Measurements from ENCODE around the gene TERF2IP. TPM values are rescaled to one million over a fixed set of nuclear protein-coding genes. Genes with fewer than 3 reads are reported as not detected.

TERF2IP gene
- total and polyA plus RNA-seq, 9 of the 15 experiments (the other 6 are each of a cell fraction or from before 2014, with no cell fraction given): 14.5 to 64.2 (median 47.0) TPM

- TF ChIP-seq MYNN (IDR thresholded peaks at IDR 0.05) (0 out of 2 replicates have a peak, but pooled peaks have one; percentile 15), MYNN (CRISPR knock-in tag; IDR thresholded peaks at IDR 0.05) (no peak), ZNF518B (CRISPR knock-in tag; IDR thresholded peaks at IDR 0.05) (no peak), SFPQ (IDR thresholded peaks at IDR 0.05; ENCODE audit: low read depth, low read length) (no peak), SNIP1 (IDR thresholded peaks at IDR 0.05; ENCODE audit: low read depth) (0 out of 2 replicates have a peak, but pooled peaks have one; percentile 17), SMC3 (conservative IDR thresholded peaks at IDR 0.05; ENCODE audit: insufficient read depth, low read depth, low read length) (peak; percentile 64), SRSF3 (IDR thresholded peaks at IDR 0.05; ENCODE audit: insufficient read depth, low read length) (no peak), COPS2 (conservative IDR thresholded peaks at IDR 0.05) (no peak), UBTF (IDR thresholded peaks at IDR 0.05; ENCODE audit: borderline replicate concordance in 1 of 2, low read depth in 2 of 2, low read length in 2 of 2) (no peak), U2AF2 (optimal IDR thresholded peaks at IDR 0.05; ENCODE audit: low read depth, low read length) (no peak), CREB5 (CRISPR knock-in tag; IDR thresholded peaks at IDR 0.05) (no peak), ZNF780A (CRISPR knock-in tag; IDR thresholded peaks at IDR 0.05) (no peak), ZNF583 (CRISPR knock-in tag; IDR thresholded peaks at IDR 0.05) (no peak), ZNF282 (CRISPR knock-in tag; IDR thresholded peaks at IDR 0.05) (no peak), ELK3 (CRISPR knock-in tag; IDR thresholded peaks at IDR 0.05) (no peak)
Observed at GRCh38 chr16:75621170-75621477, 26.4 kb upstream of the TERF2IP start (continued).

Measured in K562 (cell line).